Measurements from ENCODE around the gene HRAS.
A peak's percentile ranks its signal among the peaks of the same experiment; 100 is the strongest.

The HRAS gene

DNA sequence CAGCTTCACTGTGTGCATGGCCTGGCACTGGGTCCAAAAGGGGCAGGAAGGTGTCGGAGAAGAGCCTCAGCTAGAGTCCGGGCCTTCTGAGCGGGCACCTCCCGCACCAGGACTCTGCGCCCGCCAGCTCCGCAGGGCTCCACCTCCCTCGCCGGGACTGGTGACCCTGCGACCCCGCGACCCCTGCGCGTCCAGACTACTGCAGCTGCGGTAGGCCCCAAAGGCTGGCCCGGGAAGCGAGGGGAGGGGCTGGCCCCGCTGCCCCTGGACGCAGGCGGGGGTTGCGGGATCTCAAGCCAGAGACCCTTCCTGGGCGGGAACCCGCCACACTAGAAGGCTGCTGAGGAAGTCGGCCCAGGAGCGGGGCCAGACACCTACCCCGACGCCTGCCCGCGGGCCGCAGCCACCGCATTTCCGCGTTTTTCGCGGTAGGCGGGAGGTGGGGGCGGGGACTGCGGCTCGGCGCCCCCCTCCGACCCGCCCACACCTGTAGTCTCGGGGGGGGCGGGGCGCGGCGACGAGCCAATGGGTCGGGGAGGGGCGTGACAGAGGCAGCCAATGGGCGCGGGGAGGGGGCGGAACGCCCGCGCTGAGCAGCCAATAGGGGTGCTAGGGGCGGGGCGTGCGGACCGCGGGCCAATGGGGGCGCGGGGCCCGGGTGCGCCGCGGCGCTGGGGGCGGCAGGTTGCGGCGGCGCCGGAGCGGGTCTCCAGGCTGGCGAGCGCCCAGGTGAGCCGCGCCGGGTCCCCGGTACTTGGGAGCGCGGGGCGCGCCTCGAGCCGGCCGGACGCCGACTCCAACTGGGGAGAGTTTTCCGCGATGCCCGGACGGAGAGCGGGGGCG is 25.1 kb upstream of the HRAS start, which contains the start of the genes LMNTD2 and RASSF7:
Gene LMNTD2, minus strand, starts transcription at position 434 of the 843 bp plus-strand sequence. Its CDS starts 22 bp downstream, at position 412.
Gene RASSF7, plus strand, starts transcription at position 666 of the 843 bp plus-strand sequence. CDS start 799 bp downstream, outside the sequence.
- peak; percentile 74 for DNase-seq (ENCODE audit: low read depth, low spot score)

GRCh38 chr11:559712-560304 is 24.4 kb upstream of the HRAS start:
- in situ Hi-C loops (cut with HindIII; ENCODE audit: low sequenced_read_pairs) = no loop called here
- H3K4me3 ChIP-seq (ENCODE audit: low read depth, low read length) = no peak overlapping the region
- TF ChIP-seq, protein P1, sequence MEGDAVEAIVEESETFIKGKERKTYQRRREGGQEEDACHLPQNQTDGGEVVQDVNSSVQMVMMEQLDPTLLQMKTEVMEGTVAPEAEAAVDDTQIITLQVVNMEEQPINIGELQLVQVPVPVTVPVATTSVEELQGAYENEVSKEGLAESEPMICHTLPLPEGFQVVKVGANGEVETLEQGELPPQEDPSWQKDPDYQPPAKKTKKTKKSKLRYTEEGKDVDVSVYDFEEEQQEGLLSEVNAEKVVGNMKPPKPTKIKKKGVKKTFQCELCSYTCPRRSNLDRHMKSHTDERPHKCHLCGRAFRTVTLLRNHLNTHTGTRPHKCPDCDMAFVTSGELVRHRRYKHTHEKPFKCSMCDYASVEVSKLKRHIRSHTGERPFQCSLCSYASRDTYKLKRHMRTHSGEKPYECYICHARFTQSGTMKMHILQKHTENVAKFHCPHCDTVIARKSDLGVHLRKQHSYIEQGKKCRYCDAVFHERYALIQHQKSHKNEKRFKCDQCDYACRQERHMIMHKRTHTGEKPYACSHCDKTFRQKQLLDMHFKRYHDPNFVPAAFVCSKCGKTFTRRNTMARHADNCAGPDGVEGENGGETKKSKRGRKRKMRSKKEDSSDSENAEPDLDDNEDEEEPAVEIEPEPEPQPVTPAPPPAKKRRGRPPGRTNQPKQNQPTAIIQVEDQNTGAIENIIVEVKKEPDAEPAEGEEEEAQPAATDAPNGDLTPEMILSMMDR (IDR thresholded peaks at IDR 0.05; ENCODE audit: low read depth, low read length) = no peak
- DNase-seq (ENCODE audit: low read depth, low spot score) = no peak

More for the DNA sequence above, 25.1 kb upstream of the HRAS start, which contains the start of the genes LMNTD2 and RASSF7:
- TF ChIP-seq, protein P1 (IDR thresholded peaks at IDR 0.05; ENCODE audit: low read depth, low read length) = no peak
- H3K4me3 ChIP-seq (ENCODE audit: low read depth, low read length) = peak within 1 kb of the TSS; percentile 49
- in situ Hi-C loops (cut with HindIII; ENCODE audit: low sequenced_read_pairs) = no loop called here

DNA sequence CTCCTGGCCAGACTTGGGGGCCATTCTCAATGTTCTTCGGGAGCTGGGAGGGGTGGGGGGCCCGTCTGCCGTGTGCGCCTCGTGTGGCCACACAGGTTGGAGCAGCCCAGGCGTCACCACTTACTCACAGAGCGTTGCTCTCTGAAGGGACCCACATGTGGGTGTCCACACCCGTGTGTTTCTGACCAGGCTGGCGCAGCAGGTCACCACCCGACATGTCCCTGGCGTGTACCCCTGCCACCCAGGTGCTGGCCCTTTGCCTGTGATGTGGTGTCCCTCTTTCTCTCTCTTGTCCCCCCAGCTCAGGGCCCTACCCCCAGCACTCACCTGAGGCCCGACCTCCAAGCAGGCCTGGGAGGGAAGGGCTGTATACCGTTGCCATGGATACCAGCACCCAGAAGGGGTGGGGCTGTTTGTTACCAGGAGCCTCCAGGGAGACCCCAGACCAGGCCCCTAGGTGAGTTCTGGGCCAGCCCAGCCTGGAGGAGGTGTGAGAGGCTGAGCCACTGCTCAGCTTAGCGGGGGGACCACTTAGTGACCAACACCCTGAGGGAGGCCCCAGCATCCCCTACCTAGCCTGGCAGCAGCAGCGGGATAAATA is 23.7 kb upstream of the HRAS start:
- TF ChIP-seq, protein P1 (IDR thresholded peaks at IDR 0.05; ENCODE audit: low read depth, low read length) = no peak
- H3K4me3 ChIP-seq (ENCODE audit: low read depth, low read length) = no peak overlapping the region
- in situ Hi-C loops (cut with HindIII; ENCODE audit: low sequenced_read_pairs) = no loop called here
- no peak for DNase-seq (ENCODE audit: low read depth, low spot score)

DNA sequence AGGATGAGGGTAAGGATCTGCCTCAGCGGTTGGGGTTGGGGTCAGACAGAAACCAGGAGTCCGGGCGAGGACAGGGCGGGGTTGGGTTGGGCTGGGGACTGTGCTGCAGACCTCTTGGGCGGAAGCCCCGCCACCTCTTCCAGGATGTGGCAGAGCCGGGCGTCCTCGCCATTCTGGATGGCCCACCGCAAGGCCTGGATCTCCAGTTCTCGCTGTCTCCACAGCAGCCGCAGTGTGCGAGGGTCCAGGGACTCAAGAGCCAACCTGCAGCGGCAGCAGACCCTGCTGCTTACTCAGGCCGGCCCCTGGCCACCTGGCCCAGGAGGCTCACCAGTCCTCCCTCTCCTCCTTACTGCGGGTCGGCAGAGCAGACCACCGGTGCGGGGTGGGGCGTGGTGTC is 23.1 kb upstream of the HRAS start:
- no peak for DNase-seq (ENCODE audit: low read depth, low spot score)
- no peak overlapping the region for H3K4me3 ChIP-seq (ENCODE audit: low read depth, low read length)
- in situ Hi-C loops (cut with HindIII; ENCODE audit: low sequenced_read_pairs) = no loop called here
- TF ChIP-seq, protein P1 (IDR thresholded peaks at IDR 0.05; ENCODE audit: low read depth, low read length) = no peak

GRCh38 chr11:557328-558132 is 22.2 kb upstream of the HRAS start:
- DNase-seq (ENCODE audit: low read depth, low spot score) = no peak
- in situ Hi-C loops (cut with HindIII; ENCODE audit: low sequenced_read_pairs) = no loop called here
- no peak overlapping the region for H3K4me3 ChIP-seq (ENCODE audit: low read depth, low read length)
- TF ChIP-seq, protein P1 (IDR thresholded peaks at IDR 0.05; ENCODE audit: low read depth, low read length) = no peak
